Left ventricle myocardium superior (tissue), 1 donor: ENCODE results near the gene ZNF155. TPM values are rescaled to one million over a fixed set of nuclear protein-coding genes. Genes with fewer than 3 reads are reported as not detected.
A peak's percentile ranks its signal among the peaks of the same experiment; 100 is the strongest.

Experiments used
- ATAC-seq: fragments of 200-7000 bp; cut with Tn5 transposase; one replicate; pipeline ENCODE4 v1.9.1; 2020; ENCODE audit warnings: mild to moderate bottlenecking, moderate library complexity
- DNase-seq: peaks from one replicate; pipeline ENCODE4 v3.0.0-alpha.2; 2020
- intact Hi-C: fragments of 100-400 bp; cut with micrococcal nuclease; formaldehyde crosslinking; loops from one replicate; pipeline ENCODE4 v1.11.0; 2022
- total RNA-seq: library from RNA; stranded (reverse); fragmentation: NEBNext Ultra II Directional; extraction: Animal tissue kit (Norgen Biotek cat#: 25700); gene quantifications from one replicate; pipeline ENCODE4 v1.2.1, GENCODE V29; 2021
- donor health status: DM: no; HTN: yes; CAD: no; lungs with severe emphysema.

ZNF155 gene
- total RNA-seq, 1 donor from 2014 or later, result 8.9 TPM

GRCh38 chr19:44002566-44003460 lies 18.8 kb downstream of the ZNF155 start, which contains the start of gene ZNF230:
Gene ZNF230 (plus strand): TSS chr19:44002957. CDS start chr19:44007079, 4,122 bp downstream.
- DNase-seq (peak; percentile 89), ATAC-seq (peak; percentile 100)
- intact Hi-C loops, result no loop called here

- ATAC-seq (peak; percentile 28), DNase-seq (no peak)
- intact Hi-C loops, result no loop called here
Observed at GRCh38 chr19:44003461-44004009, 19.5 kb downstream of the ZNF155 start.

GRCh38 chr19:44005973-44006372 lies 22.0 kb downstream of the ZNF155 start:
- DNase-seq (no peak), ATAC-seq (no peak)
- intact Hi-C loops, result no loop called here

- no peak for ATAC-seq
- no peak for DNase-seq
- intact Hi-C loops, result no loop called here
Observed at GRCh38 chr19:44007473-44007872, 23.5 kb downstream of the ZNF155 start.

- DNase-seq (no peak), ATAC-seq (no peak)
- intact Hi-C loops, result no loop called here
Observed at GRCh38 chr19:44010468-44010867, 26.5 kb downstream of the ZNF155 start.

- intact Hi-C loops, result no loop called here
- ATAC-seq (no peak), DNase-seq (no peak)
Observed at GRCh38 chr19:44019498-44019897, 35.5 kb downstream of the ZNF155 start.

- no peak for DNase-seq
- intact Hi-C loops, result no loop called here
- no peak for ATAC-seq
Observed at GRCh38 chr19:44021221-44021620, 37.2 kb downstream of the ZNF155 start.

- ATAC-seq (no peak), DNase-seq (no peak)
- intact Hi-C loops, result no loop called here
Observed at GRCh38 chr19:44024900-44025216, 40.9 kb downstream of the ZNF155 start.

- DNase-seq (peak; percentile 84), ATAC-seq (peak; percentile 100)
- intact Hi-C loops, result no loop called here
Observed at GRCh38 chr19:44025217-44025936, 41.4 kb downstream of the ZNF155 start, which contains the start of gene ZNF222. Gene ZNF222 (plus strand): TSS chr19:44025379. CDS start chr19:44025437, 58 bp downstream.

GRCh38 chr19:44026622-44027021 lies 42.6 kb downstream of the ZNF155 start:
- DNase-seq (no peak), ATAC-seq (no peak)
- intact Hi-C loops, result no loop called here

- no peak for ATAC-seq
- no peak for DNase-seq
- intact Hi-C loops, result no loop called here
Observed at GRCh38 chr19:44032001-44032610, 48.1 kb downstream of the ZNF155 start.

GRCh38 chr19:44042147-44042546 lies 58.2 kb downstream of the ZNF155 start:
- DNase-seq (no peak), ATAC-seq (no peak)
- intact Hi-C loops, result no loop called here

Other genes starting within 250 kb of the ZNF155 start
- gene SMG9, start 229.2 kb upstream of the ZNF155 start, total RNA-seq, result 17.9 TPM
- 0.50 TPM for gene KCNN4, start 203.2 kb upstream of the ZNF155 start, total RNA-seq
- gene LYPD5, start 181.7 kb upstream of the ZNF155 start, total RNA-seq, result 0.89 TPM
- 11.0 TPM for gene ZNF283, start 156.9 kb upstream of the ZNF155 start, total RNA-seq
- gene ZNF404, start 100.2 kb upstream of the ZNF155 start, total RNA-seq, result 11.1 TPM
- 8.9 TPM for gene ZNF45, start 48.9 kb upstream of the ZNF155 start, total RNA-seq
- 4.3 TPM for gene ZNF221, start 33.0 kb upstream of the ZNF155 start, total RNA-seq
- gene ZNF230, start 18.8 kb downstream of the ZNF155 start, total RNA-seq, result 3.0 TPM
- gene ZNF222, start 41.2 kb downstream of the ZNF155 start, total RNA-seq, result 3.5 TPM
- 2.3 TPM for gene ZNF223, start 67.8 kb downstream of the ZNF155 start, total RNA-seq
- 1.8 TPM for gene ZNF284, start 88.0 kb downstream of the ZNF155 start, total RNA-seq
- 15.5 TPM for gene ZNF224, start 110.2 kb downstream of the ZNF155 start, total RNA-seq
- gene ZNF225, start 129.2 kb downstream of the ZNF155 start, total RNA-seq, result 2.6 TPM
- 14.3 TPM for gene ZNF234, start 157.4 kb downstream of the ZNF155 start, total RNA-seq
- 19.9 TPM for gene ZNF226, start 180.9 kb downstream of the ZNF155 start, total RNA-seq
- gene ZNF227, start 228.3 kb downstream of the ZNF155 start, total RNA-seq, result 11.5 TPM